HT-29 (cell line): ENCODE data around the gene PDSS1. TPM values are rescaled to one million over a fixed set of nuclear protein-coding genes. Genes with fewer than 3 reads are reported as not detected.
"Not testable (repeated sequence)": the region's sequence is repeated elsewhere in the genome, so short reads cannot be mapped to it uniquely, and the experiment has no call there.

Experiments
- DNase-seq: peaks from one replicate; pipeline ENCODE4 v3.0.0-alpha.2; 2015; ENCODE audit warnings: low spot score
- total RNA-seq: library from RNA; depleted of rRNA; stranded (reverse); fragments of >200 nt; shearing (Covaris generic); gene quantifications from 2 replicates; pipeline ENCODE4 v1.2.3, GENCODE V29; 2014

PDSS1 gene
- total RNA-seq, 1 experiment from 2014 or later, result 25.9 TPM

DNA sequence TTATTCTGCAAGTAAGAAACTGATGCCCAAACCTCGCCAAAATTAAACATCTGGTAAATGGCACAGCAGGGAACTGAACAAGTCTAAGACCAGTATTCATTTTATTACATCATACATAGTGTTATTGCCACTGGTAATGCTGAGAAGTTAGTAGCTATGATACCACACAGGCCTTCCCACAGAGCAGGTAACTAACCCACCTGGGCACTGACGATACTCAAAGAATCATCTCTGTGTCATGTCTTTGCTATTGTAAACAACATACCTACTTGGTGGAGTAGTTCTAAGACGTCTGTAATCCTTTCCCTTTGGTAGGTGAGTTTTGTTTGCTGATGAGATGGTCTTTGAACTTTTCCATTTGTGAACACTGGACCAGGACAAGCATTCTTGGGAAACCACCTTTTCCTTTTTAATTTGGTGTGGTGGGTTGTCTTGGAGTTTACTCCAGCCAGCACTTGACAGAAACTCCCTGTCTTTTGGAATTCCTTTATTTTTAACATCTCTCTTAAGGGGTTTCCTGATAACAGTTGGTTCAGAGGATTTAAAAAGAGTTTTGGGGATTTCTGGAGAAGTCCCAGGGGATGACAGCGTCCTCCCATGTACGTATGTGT is 40.9 kb downstream of the PDSS1 start:
- DNase-seq, result no peak

DNA sequence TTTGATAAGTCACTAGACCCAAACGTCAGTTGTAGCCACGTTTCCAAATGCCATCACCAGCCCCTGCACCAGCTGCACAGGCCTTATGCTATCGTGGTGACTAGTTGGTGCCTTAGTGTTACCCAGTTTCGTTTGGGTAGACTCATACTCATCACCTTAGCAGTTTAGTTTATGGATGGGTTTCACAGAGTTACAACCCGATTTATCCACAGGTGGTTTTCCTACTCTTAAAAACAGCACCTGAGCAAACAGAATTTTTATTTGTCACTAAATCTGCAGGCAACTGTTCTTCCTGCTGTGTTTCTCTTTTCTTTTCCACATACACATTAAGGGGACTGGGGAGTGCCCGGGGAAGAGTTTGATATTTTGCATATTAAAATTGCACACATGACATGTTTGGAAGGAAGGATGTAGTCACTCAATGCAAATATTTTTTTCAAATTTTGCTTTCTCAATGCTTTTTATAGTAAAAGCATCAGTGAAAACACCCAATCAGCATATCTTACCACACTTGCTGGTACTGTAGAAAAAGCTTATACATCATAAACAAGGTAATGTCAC is 41.6 kb downstream of the PDSS1 start:
- DNase-seq, result no peak

DNA sequence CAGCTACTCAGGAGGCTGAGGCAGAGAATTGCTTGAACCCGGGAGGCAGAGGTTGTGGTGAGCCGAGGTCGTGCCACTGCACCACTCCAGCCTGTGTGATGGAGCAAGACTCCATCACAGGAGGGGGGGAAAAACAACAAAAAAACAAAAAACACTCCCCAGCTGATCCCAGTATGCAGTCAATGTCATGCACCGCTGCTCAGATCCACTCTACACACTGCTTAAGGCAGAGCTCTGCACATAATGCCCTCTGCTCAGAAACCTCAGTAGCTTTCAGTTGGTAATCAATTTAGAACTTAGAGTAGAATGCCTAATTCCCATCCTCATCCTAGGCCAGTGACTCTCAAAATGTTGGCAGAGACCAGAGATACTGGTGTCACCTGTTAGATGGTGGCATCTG is 43.9 kb downstream of the PDSS1 start:
- no peak for DNase-seq

DNA sequence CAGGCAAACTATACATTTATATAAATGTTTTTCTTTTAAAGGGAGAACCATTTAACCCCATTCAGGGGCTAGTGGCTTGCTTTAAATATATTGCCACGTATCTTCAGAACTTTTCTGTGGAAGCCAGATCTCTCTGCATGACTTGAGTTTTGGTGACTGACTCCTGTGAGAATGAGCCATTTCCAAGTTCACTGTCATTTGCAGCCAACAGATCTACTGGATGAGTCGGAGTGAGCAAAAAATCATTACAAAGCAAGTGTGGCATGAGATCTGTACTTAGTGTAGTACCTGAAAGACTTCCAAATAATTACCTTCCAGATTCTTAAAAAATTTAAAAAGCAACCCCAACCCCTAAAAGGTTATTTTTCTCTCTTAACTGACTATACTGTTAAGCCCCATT is 45.6 kb downstream of the PDSS1 start:
- no peak for DNase-seq

DNA sequence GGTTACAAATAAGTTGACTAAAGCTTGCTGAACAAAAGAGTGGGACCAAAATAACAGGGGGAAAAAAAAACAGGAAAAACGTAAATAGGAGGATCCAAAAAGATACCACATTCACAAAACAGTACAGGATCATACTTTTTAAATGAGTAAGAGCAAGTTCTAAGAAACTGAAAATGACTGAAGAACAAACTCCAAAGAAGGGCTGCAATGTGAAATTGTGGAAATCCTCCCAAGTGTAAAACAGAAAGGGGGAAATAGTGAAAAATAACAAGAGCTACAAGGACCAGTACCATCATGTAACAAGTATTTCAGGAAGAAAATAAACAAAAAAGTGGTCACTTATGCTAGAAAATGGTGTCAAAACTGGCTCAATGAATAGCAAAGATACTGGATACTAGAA is 46.3 kb downstream of the PDSS1 start:
- no peak for DNase-seq

DNA sequence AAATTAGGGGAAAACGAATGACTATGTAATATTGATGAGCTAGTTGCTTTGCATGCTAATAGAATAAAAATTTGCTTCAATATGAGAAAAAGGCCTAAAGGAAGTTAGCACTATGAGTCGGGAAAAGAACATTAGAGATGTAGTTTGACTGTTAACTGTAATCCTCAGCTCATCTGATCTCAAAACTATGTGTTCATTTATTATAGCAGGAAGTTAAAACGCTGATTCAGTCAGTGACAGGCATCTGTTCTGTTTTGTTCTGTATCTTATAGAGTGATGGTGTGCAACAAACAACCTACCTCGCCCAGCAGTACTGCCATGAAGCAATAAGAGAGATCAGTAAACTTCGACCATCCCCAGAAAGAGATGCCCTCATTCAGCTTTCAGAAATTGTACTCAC is 48.6 kb downstream of the PDSS1 start:
- DNase-seq, result no peak

DNA sequence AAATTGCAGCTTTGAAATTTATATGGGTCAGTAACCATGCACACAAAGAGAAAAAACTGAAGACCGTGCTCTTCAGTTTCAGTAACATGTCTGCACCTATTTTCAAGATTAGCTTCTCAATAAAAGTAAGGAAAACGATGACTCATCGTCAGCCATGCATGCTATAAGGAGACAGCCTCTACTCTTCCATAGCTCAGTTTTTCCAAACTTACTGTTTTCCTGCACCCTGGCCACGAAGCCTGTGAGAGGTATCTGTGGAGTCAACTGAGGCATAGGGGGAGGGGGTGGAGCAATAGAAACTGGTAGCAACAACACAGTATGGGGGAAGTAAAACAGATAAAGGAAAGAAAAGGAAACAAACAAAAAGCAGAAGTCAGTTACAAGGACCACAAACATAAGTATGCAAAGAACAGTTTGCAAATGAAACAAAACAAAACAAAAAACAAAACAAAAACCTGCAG is 58.0 kb downstream of the PDSS1 start:
- DNase-seq, result no peak

DNA sequence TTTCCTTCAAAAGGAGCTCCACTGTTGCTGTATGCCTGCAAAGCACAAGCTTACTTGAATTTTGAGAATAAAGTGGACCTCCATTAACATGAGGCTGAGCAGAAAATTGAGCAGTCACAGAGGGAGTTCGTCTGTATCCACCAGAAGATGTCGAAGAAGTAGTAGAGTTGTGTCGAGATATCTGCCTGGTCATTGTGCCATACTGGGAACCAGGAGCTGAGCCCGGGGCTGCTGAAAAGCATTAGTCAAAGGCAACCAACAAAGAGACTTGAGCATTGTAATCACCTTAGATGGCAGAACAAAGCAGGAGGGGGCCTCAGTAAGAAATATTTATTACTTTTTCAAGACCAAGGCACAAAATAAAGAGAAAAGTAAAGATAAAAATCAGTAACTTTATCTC is 61.5 kb downstream of the PDSS1 start:
- no peak for DNase-seq

DNA sequence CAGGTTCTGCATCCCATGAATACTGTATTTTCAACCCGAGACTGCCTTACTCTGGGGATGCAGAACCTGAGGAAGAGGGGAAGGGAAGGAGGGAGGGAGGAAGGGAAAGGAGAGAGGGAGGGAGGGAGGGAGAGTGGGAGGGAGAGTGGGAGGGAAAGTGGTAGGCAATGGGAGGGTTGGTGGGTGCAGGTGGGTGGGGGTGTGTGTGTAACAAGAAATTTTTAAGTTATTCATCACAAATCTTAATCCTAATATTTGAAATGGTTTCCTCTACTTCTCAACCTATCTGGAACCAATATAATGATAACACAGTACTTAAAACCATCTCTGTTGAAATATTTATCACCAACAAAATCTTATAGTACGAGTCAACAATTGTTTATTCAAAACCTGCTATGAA is 68.0 kb downstream of the PDSS1 start:
- DNase-seq, result no peak

DNA sequence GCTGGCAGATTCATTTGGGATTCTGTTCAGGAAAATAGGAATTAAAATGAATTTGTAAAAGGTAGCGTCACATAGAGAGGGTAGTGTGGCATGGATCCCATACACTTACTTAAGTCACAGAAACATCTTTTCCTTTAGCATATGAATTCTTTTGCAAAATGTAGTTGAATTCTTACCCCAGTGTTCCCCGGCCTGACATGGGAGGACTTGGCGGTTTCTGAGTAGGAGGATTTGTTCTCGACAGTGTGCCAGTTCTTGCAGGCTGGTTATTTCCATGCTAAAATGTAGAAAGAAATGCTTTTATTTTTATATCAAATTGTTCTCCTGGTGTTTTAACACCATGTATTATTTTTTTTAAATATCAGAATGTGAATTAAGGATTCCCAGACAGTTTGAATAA is 72.6 kb downstream of the PDSS1 start:
- no peak for DNase-seq

DNA sequence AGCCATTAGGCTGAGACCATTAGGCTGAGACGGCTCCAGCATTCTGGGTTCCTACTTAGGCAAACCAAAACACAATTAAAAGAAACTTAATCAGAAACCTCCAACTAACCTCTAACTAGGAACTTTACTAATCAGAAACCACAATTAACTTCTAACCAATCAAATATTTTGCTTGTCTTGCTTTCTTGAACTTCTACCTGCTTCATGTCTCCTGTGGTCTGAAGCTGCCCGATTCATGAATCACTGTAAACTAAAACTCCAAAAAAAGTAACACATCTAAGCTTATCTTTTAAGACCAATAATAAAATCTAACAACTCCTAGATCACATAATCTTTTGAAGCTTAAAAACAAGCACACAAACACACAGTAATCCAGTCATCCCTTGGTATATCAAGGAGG is 76.1 kb downstream of the PDSS1 start:
- no peak for DNase-seq

DNA sequence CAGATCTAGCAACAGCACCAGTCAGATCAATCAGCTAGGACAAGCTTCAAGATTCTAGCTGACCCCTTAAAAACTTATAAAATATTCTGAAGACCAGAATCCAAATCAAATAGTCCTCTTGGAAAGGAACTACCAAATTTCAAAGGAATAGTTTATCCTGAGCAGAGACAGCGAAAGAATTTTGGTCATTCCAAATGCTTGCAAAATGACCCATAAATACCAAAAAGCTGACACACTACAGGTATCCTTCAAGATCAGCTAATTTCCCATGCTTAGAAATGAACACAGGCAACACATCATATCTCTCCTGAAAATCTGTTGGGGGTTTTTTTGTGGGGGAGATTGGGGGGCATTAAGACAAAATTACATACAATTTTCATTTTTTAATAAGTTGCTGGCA is 78.8 kb downstream of the PDSS1 start:
- no peak for DNase-seq

DNA sequence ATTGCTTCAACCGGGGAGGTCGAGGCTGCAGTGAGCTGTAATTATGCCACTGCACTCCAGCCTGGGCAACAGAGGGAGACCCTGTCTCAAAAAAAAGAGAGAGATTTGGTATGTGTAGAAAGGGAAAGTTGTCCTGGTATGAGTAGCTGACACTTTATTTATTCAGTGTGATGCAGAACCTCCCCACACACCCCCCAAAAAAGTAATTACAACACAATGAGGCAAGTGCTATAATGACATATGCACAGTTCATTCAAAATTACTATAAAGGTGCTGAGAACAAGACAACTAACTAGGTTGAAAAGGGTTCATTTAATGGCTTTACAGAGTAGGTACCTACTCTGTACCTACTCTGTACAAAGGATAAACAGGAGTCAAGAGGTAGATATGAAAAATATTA is 80.2 kb downstream of the PDSS1 start:
- no peak for DNase-seq

DNA sequence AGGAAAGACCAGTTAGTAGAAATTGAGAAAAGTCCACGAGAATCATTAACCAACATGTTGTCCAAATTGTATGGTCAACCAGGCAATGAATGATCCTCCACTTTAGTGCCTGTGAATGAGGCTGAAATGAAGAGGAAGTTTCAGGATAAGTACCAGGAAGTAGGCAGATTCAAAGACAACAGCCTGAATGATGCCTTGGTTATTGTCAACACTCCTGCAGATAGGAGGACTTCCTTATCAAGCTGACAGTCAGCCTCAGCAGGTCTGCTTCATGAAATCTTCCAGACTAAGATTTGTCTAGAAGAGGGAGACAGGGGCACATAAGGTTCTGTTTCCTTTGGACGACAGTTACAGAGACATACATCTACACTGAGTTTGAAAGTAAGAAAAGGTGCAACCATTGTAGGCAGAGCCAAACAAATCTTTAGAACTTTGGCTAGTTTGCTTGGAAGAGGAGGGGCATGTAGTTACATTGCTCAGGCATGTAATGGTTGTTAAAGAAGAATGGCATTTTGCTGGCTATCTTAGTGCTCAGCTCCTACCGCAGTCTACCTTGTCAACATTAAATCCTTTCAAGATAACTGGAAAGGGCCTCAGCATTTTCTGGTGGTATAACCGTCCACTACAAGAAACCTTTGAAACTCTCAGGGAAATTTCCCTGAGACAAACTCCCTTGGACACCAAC is 81.8 kb downstream of the PDSS1 start:
- DNase-seq, result peak; percentile 1

DNA sequence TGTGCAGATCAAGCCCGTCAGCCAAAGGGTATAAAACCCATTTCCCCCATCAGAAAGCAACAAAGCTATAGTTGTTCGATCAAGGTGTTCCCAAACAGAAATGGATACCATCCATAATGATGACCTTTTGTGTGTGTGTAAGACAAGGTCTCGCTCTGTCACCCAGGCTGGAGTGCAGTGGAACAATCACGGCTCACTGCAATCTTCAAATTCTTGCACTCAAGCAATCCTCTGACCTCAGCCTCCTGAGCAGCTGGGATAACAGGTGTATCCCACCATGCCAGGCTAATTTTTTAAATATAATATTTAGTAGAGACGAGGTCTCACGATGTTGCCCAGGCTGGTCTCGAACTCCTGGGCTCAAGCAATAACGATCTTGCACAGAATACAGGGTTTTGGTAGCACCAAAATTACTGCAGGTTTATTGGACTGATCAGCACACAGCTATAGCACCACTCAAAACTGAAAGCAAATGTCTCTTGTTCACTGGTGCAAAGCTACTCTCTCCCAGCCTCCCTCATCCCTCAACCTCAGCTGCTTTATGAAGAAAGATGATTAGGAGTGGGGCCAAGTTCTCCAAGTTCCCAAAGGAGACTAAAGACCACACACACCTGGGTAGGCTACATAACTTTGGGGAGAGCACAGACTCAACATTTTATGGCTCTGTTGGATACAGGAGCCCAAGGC is 82.7 kb downstream of the PDSS1 start:
- no peak for DNase-seq

DNA sequence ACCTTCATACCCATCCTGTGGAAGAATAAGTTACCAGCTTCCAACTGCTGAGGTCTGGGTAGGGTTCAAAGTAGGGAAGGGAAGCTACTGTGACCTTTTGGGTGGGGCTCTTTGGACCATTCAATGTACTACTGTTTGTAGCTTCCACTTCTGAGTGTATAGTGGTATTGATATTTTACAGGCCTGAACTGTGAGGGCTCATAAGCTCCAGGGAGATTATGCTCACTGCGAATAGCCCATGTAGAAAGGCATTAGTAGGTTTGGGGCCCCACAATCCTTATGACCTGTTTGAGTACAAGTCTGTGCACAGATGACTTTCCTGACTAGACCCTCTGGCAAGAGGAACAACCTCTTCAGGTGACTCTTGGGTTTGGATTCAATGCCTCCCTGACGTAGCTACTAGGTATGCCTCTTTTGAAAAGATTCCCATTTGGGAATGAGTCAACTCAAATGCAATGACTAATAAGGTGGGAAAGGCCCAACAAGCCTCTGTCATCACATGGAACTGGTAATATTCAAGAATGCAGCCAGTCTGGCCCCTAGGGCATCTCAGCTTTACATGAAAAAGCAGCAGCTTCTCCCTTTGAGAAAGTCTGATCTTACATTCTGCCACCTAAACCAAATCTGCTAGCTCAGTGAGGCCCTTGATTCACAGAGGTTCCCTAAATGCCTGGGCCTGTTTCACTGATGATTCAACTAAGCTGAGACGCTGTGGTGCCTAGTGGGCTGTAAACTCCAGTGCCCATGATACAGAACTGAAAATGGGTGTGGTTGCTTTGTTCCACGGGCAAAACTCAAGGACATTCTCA is 83.5 kb downstream of the PDSS1 start:
- DNase-seq, result no peak

DNA sequence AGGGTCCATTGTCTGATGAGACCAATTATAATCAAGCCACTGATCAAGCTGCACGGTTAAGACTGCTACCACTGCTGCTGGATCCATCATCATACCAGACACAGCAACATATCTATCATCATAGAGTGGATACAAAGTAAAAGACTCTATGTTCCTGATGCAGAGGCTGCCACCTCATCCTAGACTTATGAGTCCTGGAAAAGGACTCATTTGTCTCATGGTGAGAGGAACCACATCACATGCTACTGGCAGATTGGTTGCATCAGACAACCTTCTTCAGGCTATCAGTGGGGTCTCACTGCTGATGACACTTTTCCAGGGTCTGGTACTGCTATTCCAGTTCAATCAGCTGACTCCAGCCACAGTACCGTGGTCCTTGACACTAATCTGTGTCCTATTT is 84.3 kb downstream of the PDSS1 start:
- DNase-seq, result no peak

DNA sequence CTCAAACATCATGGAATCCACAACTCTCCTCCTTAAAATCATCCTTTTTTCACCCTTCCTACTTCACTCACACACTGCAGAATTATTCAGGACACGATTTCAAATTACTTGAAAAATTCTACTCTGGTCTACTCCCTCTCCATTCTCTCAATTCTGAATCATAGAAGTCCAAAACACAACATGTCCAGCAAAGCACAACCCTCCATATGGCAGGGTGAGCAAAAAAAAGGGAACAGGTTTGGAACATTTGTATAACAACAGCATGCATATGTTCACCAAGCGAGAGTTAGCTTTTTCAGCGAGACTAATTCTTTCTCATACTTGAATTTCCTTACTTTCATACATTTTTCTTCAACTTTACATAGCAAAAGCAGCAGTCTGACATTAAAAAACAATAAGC is 89.9 kb downstream of the PDSS1 start:
- no peak for DNase-seq

DNA sequence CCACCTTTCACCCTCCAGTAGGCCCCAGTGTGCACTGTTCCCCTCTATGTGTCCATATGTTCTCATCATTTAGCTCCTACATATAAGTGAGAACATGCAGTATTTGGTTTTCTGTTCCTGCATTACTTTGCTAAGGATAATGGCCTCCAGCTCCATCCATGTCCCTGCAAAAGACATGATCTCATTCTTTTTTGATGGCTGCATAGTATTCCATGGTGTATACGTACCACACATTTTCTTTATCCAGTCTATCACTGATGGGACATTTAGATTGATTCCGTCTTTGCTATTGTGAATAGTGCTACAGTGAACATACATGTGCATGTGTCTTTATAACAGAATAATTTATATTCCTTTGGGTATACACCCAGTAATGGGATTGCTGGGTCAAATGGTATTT is 92.3 kb downstream of the PDSS1 start:
- DNase-seq, result not testable (repeated sequence)

DNA sequence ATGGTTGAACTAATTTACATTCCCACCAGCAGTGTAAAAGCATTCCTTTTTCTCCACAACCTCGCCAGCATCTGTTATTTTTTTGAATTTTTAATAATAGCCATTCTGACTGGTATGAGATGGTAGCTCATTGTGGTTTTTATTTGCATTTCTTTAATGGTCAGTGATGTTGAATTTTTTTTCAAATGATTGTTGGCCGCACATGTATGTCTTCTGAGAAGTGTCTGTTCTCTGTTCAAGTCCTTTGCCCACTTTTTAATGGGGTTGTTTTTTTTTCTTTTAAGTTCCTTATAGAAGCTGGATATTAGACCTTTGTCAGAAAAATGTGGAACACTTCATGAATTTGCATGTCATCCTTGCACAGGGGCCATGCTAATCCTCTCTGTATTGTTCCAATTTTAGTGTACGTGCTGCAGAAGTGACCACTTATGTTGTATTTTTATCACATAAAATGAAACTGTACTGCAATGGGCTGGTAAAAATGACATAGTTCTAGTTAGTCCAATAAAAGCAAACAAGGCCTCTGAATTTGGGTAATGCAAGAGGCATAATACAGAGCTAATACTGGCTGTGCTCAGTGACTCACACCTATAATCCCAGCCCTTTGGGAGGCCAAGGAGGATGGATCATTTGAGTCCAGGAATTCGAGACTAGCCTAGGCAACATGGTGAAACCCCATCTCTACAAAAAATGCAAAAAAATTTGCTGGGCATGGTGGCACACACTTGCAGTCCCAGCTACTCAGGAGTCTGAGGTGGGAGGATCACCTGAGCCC is 92.9 kb downstream of the PDSS1 start:
- DNase-seq, result no peak
